Ovary (tissue), 9 donors: Measurements from ENCODE around the gene SYS1. TPM values are rescaled to one million over a fixed set of nuclear protein-coding genes. Genes with fewer than 3 reads are reported as not detected.

ENCODE experiments used
- DNase-seq, 5 donors: peaks; one replicate each; pipeline ENCODE4 v3.0.0-alpha.2; 2019 to 2020
- H3K27ac ChIP-seq, 2 donors: fragments of 200-600 bp; one replicate each; pipeline versions ENCODE4 v1.5.1 to v1.8.0; 2019 to 2022
- H3K27me3 ChIP-seq: fragments of 200-600 bp; one replicate; pipeline ENCODE4 v1.8.0; 2022
- H3K36me3 ChIP-seq: fragments of 200-600 bp; sonication (generic); one replicate; pipeline ENCODE4 v1.5.1; 2019
- H3K4me1 ChIP-seq: one replicate; pipeline ENCODE4 v1.8.1; 2013; ENCODE audit warnings: mild to moderate bottlenecking, moderate library complexity; ENCODE audit not compliant: insufficient read depth
- H3K4me3 ChIP-seq: fragments of 200-600 bp; sonication (generic); one replicate; pipeline ENCODE4 v1.5.1; 2017
- H3K9me3 ChIP-seq, 2 donors: fragments of 200-600 bp in 1 of 2; sonication (generic) in 1 of 2; one replicate each; pipeline versions ENCODE4 v1.5.1 to v1.8.1; 2013 to 2019; ENCODE audit warnings: mild to moderate bottlenecking in 1 of 2, moderate library complexity in 1 of 2
- EP300 ChIP-seq: sonication (generic); formaldehyde crosslinking; IDR thresholded peaks from one replicate; pipeline ENCODE4 v1.6.1; 2017; ENCODE audit warnings: antibody characterized with exemption
- POLR2A ChIP-seq: fragments of 450-650 bp; IDR thresholded peaks from one replicate; pipeline ENCODE4 v1.6.1; 2017; ENCODE audit warnings: antibody characterized with exemption, mild to moderate bottlenecking, moderate library complexity
- WGBS, 3 donors: extraction: QIAGEN DNeasy Blood & Tissue Kit in 1 of 3; methylation state at CpG; one replicate each; pipeline versions ENCODE4 v1.1.5 to v1.1.7; 2013 to 2017; 5-methylcytosine and 5-hydroxymethylcytosine counted together
- intact Hi-C, 4 donors: fragments of 100-400 bp; cut with DNase I; formaldehyde crosslinking; loops; one replicate each; pipeline versions ENCODE4 v1.11.0 to v1.15.1; 2022 to 2023
- polyA plus RNA-seq, 2 donors: library from polyadenylated mRNA; stranded (reverse); fragments of 200-250 nt in 1 of 2; fragments of 350-450 nt in 1 of 2; fragmentation: Illumina TruSeq in 1 of 2; extraction: RNeasy Lipid Tissue Mini Kit (QIAGEN cat#74804) in 1 of 2; gene quantifications; one replicate each; pipeline ENCODE4 v1.2.3, GENCODE V29; 2013 to 2014
- total RNA-seq, 7 donors: library from RNA; depleted of rRNA in 2 of 7; stranded (reverse); fragments of >200 nt in 2 of 7; fragmentation: NEBNext Ultra II Directional in 3 of 7; extraction: Animal tissue kit (Norgen Biotek cat#: 25700) in 3 of 7; gene quantifications; one replicate each; pipeline versions ENCODE4 v1.1.0 to v1.2.4, GENCODE V29; 2016 to 2023
- TF ChIP-seq, protein P1 (sequence below), 3 donors: fragments of 450-650 bp in 2 of 3; fragments of 200-600 bp in 1 of 3; IDR thresholded peaks; one replicate each; pipeline versions ENCODE4 v1.5.1 to v1.8.0; 2016 to 2022; ENCODE audit warnings: antibody characterized with exemption in 3 of 3, mild to moderate bottlenecking in 1 of 3
- donor health status: DM: no; HTN: no; CAD: no; lungs with moderate emphysema.
- donor health status: DM: no; HTN: no; CAD: no.
- donor health status: Bipolar disorder and iron deficiency.
- donor health status: DM: yes; HTN: yes; CAD: no.
- donor health status: DM: no; HTN: no; CAD: no.
- donor health status: DM: yes; HTN: yes; CAD: no.

Gene SYS1
- total and polyA plus RNA-seq, 9 donors = 29.2 to 69.7 (median 33.0) TPM

DNA sequence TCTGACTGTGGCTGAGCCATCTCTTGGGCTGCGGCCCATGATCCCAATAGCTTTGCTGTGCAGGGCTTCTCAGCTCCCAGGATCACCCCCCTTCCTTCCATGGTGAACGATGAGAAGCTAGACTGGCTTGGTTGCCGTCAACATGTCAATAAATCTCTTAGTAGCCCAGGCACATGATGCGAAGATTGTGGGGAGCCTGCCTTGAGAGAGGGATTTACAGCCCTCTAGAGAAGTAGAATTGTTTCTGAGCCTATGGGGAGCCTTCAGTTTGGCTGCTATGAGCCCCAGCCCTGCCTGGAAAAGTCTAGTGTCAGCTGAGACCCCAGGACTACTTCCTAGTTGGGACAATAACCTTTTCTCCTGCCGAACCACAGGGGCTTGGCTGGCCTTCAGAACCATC is 49.7 kb downstream of the SYS1 start:
- H3K4me1 ChIP-seq = peaks cover 5% of the 10 kb centered on the region
- WGBS, 3 donors = 43 to 60% (median 51%) methylated on average over 5 of the region's 5 CpGs
- TF ChIP-seq EP300 (no peak), POLR2A (no peak)
- TF ChIP-seq, protein P1, sequence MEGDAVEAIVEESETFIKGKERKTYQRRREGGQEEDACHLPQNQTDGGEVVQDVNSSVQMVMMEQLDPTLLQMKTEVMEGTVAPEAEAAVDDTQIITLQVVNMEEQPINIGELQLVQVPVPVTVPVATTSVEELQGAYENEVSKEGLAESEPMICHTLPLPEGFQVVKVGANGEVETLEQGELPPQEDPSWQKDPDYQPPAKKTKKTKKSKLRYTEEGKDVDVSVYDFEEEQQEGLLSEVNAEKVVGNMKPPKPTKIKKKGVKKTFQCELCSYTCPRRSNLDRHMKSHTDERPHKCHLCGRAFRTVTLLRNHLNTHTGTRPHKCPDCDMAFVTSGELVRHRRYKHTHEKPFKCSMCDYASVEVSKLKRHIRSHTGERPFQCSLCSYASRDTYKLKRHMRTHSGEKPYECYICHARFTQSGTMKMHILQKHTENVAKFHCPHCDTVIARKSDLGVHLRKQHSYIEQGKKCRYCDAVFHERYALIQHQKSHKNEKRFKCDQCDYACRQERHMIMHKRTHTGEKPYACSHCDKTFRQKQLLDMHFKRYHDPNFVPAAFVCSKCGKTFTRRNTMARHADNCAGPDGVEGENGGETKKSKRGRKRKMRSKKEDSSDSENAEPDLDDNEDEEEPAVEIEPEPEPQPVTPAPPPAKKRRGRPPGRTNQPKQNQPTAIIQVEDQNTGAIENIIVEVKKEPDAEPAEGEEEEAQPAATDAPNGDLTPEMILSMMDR (IDR thresholded peaks at IDR 0.05) = no peak
- no peak overlapping the region for H3K27ac ChIP-seq
- DNase-seq = no peak
- intact Hi-C loops = loop anchor here in 1 of 4 donors (10.0 kb wide), 1 partner anchor 768 kb away; no protein-coding TSS in a partner anchor
- H3K36me3 ChIP-seq = no peaks in the 10 kb centered on the region
- no peaks in the 10 kb centered on the region for H3K27me3 ChIP-seq
- no peaks in the 10 kb centered on the region for H3K9me3 ChIP-seq
- H3K4me3 ChIP-seq = no peak overlapping the region

DNA sequence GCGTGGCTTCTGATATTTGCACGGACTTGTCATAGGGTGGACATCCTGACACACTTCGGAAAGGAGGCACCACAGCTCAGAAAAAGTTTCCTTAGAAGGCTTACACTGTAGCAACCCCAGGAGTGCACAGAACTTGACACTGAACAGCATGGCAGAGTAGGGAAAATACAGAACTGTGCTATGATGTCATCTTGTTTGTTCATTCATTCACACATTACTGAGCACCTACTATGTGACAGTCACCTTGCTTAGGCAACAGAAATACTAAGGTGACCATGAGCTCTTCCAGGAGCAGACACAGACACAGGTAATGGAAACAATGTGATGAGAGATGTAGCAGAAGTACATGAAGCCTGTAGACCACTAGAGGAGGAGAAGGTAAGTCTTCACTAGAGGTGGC is 50.5 kb downstream of the SYS1 start:
- no peak for TF ChIP-seq POLR2A
- TF ChIP-seq EP300 = no peak
- TF ChIP-seq, protein P1 (IDR thresholded peaks at IDR 0.05) = no peak
- no peak for DNase-seq
- H3K4me3 ChIP-seq = no peak overlapping the region
- WGBS, 3 donors = 65 to 78% (median 67%) methylated on average over 3 of the region's 3 CpGs
- no peaks in the 10 kb centered on the region for H3K9me3 ChIP-seq
- no peaks in the 10 kb centered on the region for H3K36me3 ChIP-seq
- no peaks in the 10 kb centered on the region for H3K27me3 ChIP-seq
- H3K4me1 ChIP-seq = peaks cover 5% of the 10 kb centered on the region
- no peak overlapping the region for H3K27ac ChIP-seq
- intact Hi-C loops = loop anchor here in 1 of 4 donors (10.0 kb wide), 1 partner anchor 769 kb away; no protein-coding TSS in a partner anchor

DNA sequence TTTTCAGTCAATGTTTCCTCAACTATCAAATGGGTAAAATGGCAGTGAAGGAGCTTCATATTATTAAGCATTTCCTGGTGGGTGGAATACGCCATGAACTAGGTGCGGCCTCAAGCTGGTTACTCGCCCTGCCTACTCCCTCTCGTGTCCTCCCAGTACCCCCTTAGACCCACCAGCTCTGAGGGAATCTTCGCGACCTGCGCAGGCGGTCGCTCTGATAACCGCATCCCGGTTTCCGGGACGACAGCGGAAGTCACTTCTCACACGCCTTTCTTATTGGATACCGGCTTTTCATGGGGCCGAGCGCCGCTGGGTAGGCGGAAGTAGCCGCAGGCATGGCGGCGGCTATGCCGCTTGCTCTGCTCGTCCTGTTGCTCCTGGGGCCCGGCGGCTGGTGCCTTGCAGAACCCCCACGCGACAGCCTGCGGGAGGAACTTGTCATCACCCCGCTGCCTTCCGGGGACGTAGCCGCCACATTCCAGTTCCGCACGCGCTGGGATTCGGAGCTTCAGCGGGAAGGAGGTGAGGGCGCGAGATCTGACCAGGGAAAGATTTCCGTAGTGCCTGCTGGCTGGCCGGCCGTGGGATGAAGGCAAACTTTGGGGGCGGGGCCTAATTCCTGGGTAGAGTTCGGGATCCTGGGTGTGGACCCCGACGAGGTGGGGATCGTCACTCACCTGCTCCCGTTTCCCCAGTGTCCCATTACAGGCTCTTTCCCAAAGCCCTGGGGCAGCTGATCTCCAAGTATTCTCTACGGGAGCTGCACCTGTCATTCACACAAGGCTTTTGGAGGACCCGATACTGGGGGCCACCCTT is 53.1 kb downstream of the SYS1 start, which contains the start of gene PIGT:
TSS of gene PIGT (plus strand) at position 320 of the 816 bp plus-strand sequence. CDS start at position 336, 16 bp downstream.
- TF ChIP-seq, protein P1 (IDR thresholded peaks at IDR 0.05) = no peak
- peak; percentile 69 for TF ChIP-seq POLR2A
- no peak for TF ChIP-seq EP300
- Histone ChIP-seq H3K4me1 (peaks cover 5% of the 10 kb centered on the region), H3K36me3 (no peaks in the 10 kb centered on the region), H3K27ac (peak within 1 kb of the TSS; percentile 41 to 46), H3K9me3 (no peaks in the 10 kb centered on the region), H3K27me3 (no peaks in the 10 kb centered on the region), H3K4me3 (peak within 1 kb of the TSS; percentile 95)
- intact Hi-C loops = loop anchor here in 1 of 4 donors (5.0 to 10.0 kb wide), 2 partner anchors 44 to 771 kb away; no protein-coding TSS in a partner anchor
- WGBS, 3 donors = 0 to 1% (median 0%) methylated on average over 51 to 52 of the region's 52 CpGs
- peak; percentile 75 to 86 (median 78) for DNase-seq

DNA sequence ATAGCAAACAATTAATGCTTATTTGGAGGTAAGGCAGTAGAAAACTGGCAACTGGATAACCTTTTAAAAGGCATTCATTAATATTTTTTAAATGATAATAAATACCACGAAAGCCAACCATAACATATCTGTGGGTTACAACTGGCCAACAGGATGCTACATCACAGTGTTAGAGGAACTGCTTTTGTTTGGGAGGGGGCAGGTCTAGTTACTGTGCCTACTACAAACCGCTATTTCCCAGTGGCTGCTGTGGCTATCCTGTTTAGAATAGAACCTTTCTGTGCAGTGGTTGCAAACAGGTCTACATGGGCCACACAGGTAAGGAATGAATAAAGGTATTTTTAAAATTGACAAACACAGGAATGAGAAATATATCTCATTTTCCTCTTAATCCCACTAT is 54.0 kb downstream of the SYS1 start:
- peak overlapping the region; percentile 95 for H3K4me3 ChIP-seq
- no peaks in the 10 kb centered on the region for H3K27me3 ChIP-seq
- WGBS, 3 donors = 69 to 86% (median 71%) methylated on average over 2 of the region's 2 CpGs
- intact Hi-C loops = loop anchor here in 1 of 4 donors (5.0 to 10.0 kb wide), 2 partner anchors 45 to 772 kb away; no protein-coding TSS in a partner anchor
- H3K36me3 ChIP-seq = no peaks in the 10 kb centered on the region
- TF ChIP-seq, protein P1 (IDR thresholded peaks at IDR 0.05) = no peak
- TF ChIP-seq EP300 (no peak), POLR2A (no peak)
- H3K27ac ChIP-seq = no peak overlapping the region
- no peaks in the 10 kb centered on the region for H3K9me3 ChIP-seq
- peaks cover 5% of the 10 kb centered on the region for H3K4me1 ChIP-seq
- DNase-seq = no peak

Other genes starting within 250 kb of the SYS1 start
- not detected for gene WFDC5, start 248.0 kb upstream of the SYS1 start, total RNA-seq
- gene WFDC5, start 248.0 kb upstream of the SYS1 start, polyA plus RNA-seq = not detected
- not detected for gene WFDC12, start 238.7 kb upstream of the SYS1 start, total RNA-seq
- gene WFDC12, start 238.7 kb upstream of the SYS1 start, polyA plus RNA-seq = not detected
- under 1 TPM in 1 of 7 donors, not detected in 6; 0.92 TPM for gene PI3, start 188.3 kb upstream of the SYS1 start, total RNA-seq
- under 1 TPM in 1 of 2 donors, not detected in 1; 0.30 TPM for gene PI3, start 188.3 kb upstream of the SYS1 start, polyA plus RNA-seq
- not detected for gene SEMG1, start 156.1 kb upstream of the SYS1 start, total RNA-seq
- gene SEMG1, start 156.1 kb upstream of the SYS1 start, polyA plus RNA-seq = not detected
- not detected for gene SEMG2, start 141.8 kb upstream of the SYS1 start, total RNA-seq
- gene SEMG2, start 141.8 kb upstream of the SYS1 start, polyA plus RNA-seq = not detected
- 100 to 1,000 TPM in 2 of 7 donors, 10 to 100 TPM in 3, 1 to 10 TPM in 1, not detected in 1; 4.0 to 622 (median 33.3) TPM for gene SLPI, start 108.6 kb upstream of the SYS1 start, total RNA-seq
- gene SLPI, start 108.6 kb upstream of the SYS1 start, polyA plus RNA-seq = 10 to 100 TPM; 16.6 to 45.5 TPM
- gene RBPJL, start 56.3 kb upstream of the SYS1 start, total RNA-seq = under 1 TPM in 2 of 7 donors, not detected in 5; 0.36 to 0.38 TPM
- not detected for gene RBPJL, start 56.3 kb upstream of the SYS1 start, polyA plus RNA-seq
- under 1 TPM in 1 of 7 donors, not detected in 6; 0.10 TPM for gene MATN4, start 54.9 kb upstream of the SYS1 start, total RNA-seq
- not detected for gene MATN4, start 54.9 kb upstream of the SYS1 start, polyA plus RNA-seq
- 100 to 1,000 TPM in 1 of 7 donors, 10 to 100 TPM in 6; 12.9 to 269 (median 45.9) TPM for gene SDC4, start 14.7 kb upstream of the SYS1 start, total RNA-seq
- gene SDC4, start 14.7 kb upstream of the SYS1 start, polyA plus RNA-seq = 10 to 100 TPM; 17.3 to 49.0 TPM
- gene TP53TG5, start 15.2 kb downstream of the SYS1 start, total RNA-seq = under 1 TPM in 2 of 7 donors, not detected in 5; 0.42 to 0.89 TPM
- under 1 TPM in 1 of 2 donors, not detected in 1; 0.02 TPM for gene TP53TG5, start 15.2 kb downstream of the SYS1 start, polyA plus RNA-seq
- 10 to 100 TPM; 18.4 to 51.3 (median 31.6) TPM for gene DBNDD2, start 45.1 kb downstream of the SYS1 start, total RNA-seq
- gene DBNDD2, start 45.1 kb downstream of the SYS1 start, polyA plus RNA-seq = 10 to 100 TPM; 36.1 to 63.2 TPM
- 10 to 100 TPM; 30.0 to 84.2 (median 69.3) TPM for gene PIGT, start 53.0 kb downstream of the SYS1 start, total RNA-seq
- 100 to 1,000 TPM in 1 of 2 donors, 10 to 100 TPM in 1; 68.1 to 172 TPM for gene PIGT, start 53.0 kb downstream of the SYS1 start, polyA plus RNA-seq
- 100 to 1,000 TPM in 1 of 7 donors, 10 to 100 TPM in 4, 1 to 10 TPM in 2; 1.2 to 246 (median 18.9) TPM for gene WFDC2, start 106.6 kb downstream of the SYS1 start, total RNA-seq
- 1 to 10 TPM; 2.9 to 9.6 TPM for gene WFDC2, start 106.6 kb downstream of the SYS1 start, polyA plus RNA-seq
- gene SPINT3, start 152.5 kb downstream of the SYS1 start, total RNA-seq = not detected
- not detected for gene SPINT3, start 152.5 kb downstream of the SYS1 start, polyA plus RNA-seq
- not detected for gene WFDC6, start 176.3 kb downstream of the SYS1 start, total RNA-seq
- gene WFDC6, start 176.3 kb downstream of the SYS1 start, polyA plus RNA-seq = not detected
- gene EPPIN, start 184.2 kb downstream of the SYS1 start, total RNA-seq = 1 to 10 TPM in 1 of 7 donors, under 1 TPM in 1, not detected in 5; 0.30 to 1.1 TPM
- gene EPPIN, start 184.2 kb downstream of the SYS1 start, polyA plus RNA-seq = under 1 TPM; 0.21 to 0.38 TPM
- gene WFDC8, start 216.1 kb downstream of the SYS1 start, total RNA-seq = under 1 TPM in 1 of 7 donors, not detected in 6; 0.23 TPM
- gene WFDC8, start 216.1 kb downstream of the SYS1 start, polyA plus RNA-seq = not detected